ENCODE measurements around the gene RHBDF2.

RHBDF2 gene

DNA sequence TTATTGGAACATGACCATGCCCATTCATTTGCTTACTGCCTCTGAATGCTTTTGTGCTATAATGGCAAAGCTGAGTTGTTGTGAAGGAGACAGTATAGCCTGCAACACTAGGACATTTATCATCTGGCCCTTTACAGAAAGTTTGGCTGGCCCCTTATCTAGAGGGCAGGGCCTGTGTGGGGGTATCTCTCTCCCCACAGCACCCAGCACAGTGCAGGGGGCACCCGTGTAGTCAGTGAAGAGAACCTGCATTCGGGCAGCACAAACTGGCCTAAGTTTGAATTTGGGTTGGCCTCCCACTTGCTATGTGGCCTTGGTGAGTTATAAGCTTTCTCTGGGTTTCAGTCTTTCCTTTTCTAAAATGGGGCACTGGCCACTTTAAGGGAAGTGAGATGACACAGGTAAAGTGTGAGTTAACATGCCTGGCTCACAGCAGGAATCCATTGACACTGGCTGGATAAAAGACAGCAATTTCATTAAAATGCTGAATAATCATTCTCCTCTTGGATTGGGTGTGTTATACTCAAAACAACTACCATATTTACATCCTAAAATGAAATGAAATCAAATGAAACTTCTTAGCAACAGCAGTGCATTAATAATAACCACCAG lies 60.4 kb downstream of the RHBDF2 start:
- no peaks in the 10 kb centered on the region for H3K4me1 ChIP-seq (ENCODE audit: control insufficient read depth, insufficient read depth, low read length)
- H3K4me3 ChIP-seq (ENCODE audit: low read length in 2 of 2): no peak overlapping the region
- H3K36me3 ChIP-seq (ENCODE audit: control insufficient read depth in 2 of 2, insufficient read depth in 2 of 2, low read length in 2 of 2): no peaks in the 10 kb centered on the region
- no peaks in the 10 kb centered on the region for H3K27me3 ChIP-seq (ENCODE audit: control insufficient read depth in 1 of 2, insufficient read depth in 2 of 2, low read length in 2 of 2)
- H3K9me3 ChIP-seq (ENCODE audit: control insufficient read depth in 2 of 2, low read length in 2 of 2): no peaks in the 10 kb centered on the region
- no peak overlapping the region for H3K9ac ChIP-seq (ENCODE audit: low read length in 2 of 2)
- H3K27ac ChIP-seq (ENCODE audit: low read length): no peak overlapping the region

- Histone ChIP-seq H3K4me1 (ENCODE audit: control insufficient read depth, insufficient read depth, low read length) (no peaks in the 10 kb centered on the region), H3K27ac (ENCODE audit: low read length) (no peak overlapping the region), H3K9ac (ENCODE audit: low read length in 2 of 2) (no peak overlapping the region), H3K9me3 (ENCODE audit: control insufficient read depth in 2 of 2, low read length in 2 of 2) (no peaks in the 10 kb centered on the region), H3K4me3 (ENCODE audit: low read length in 2 of 2) (no peak overlapping the region), H3K27me3 (ENCODE audit: control insufficient read depth in 1 of 2, insufficient read depth in 2 of 2, low read length in 2 of 2) (no peaks in the 10 kb centered on the region), H3K36me3 (ENCODE audit: control insufficient read depth in 2 of 2, insufficient read depth in 2 of 2, low read length in 2 of 2) (peaks cover 0 to 2% of the 10 kb centered on the region in 2 donors)
Measured at GRCh38 chr17:76439314-76439928, 61.8 kb downstream of the RHBDF2 start.

DNA sequence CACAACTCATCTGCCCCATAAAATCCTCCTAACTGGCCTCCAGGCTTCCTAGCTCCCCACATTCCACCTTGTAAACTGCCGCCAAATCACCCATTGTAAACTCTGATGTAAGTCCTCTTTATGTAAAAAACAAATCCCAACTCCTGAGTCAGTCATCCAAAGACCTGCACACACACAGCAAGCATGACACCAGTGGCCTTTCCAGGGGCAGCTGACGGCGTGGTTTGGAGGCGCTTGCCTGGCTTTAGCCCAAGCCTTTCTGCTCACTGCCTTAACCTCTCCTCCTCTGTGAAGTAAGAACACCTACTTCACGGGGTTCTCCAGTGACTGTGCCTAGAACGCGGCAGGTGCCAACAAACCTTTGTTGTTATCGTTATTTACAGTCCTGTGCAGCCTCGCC lies 62.3 kb downstream of the RHBDF2 start:
- peaks cover 0 to 4% of the 10 kb centered on the region in 2 donors for H3K36me3 ChIP-seq (ENCODE audit: control insufficient read depth in 2 of 2, insufficient read depth in 2 of 2, low read length in 2 of 2)
- H3K27me3 ChIP-seq (ENCODE audit: control insufficient read depth in 1 of 2, insufficient read depth in 2 of 2, low read length in 2 of 2): no peaks in the 10 kb centered on the region
- peaks cover 2% of the 10 kb centered on the region for H3K4me1 ChIP-seq (ENCODE audit: control insufficient read depth, insufficient read depth, low read length)
- no peak overlapping the region for H3K9ac ChIP-seq (ENCODE audit: low read length in 2 of 2)
- no peak overlapping the region for H3K4me3 ChIP-seq (ENCODE audit: low read length in 2 of 2)
- no peak overlapping the region for H3K27ac ChIP-seq (ENCODE audit: low read length)
- H3K9me3 ChIP-seq (ENCODE audit: control insufficient read depth in 2 of 2, low read length in 2 of 2): no peaks in the 10 kb centered on the region

GRCh38 chr17:76437467-76438402 lies 63.5 kb downstream of the RHBDF2 start:
- H3K4me1 ChIP-seq (ENCODE audit: control insufficient read depth, insufficient read depth, low read length): peaks cover 2% of the 10 kb centered on the region
- H3K27me3 ChIP-seq (ENCODE audit: control insufficient read depth in 1 of 2, insufficient read depth in 2 of 2, low read length in 2 of 2): no peaks in the 10 kb centered on the region
- H3K36me3 ChIP-seq (ENCODE audit: control insufficient read depth in 2 of 2, insufficient read depth in 2 of 2, low read length in 2 of 2): peaks cover 0 to 4% of the 10 kb centered on the region in 2 donors
- no peaks in the 10 kb centered on the region for H3K9me3 ChIP-seq (ENCODE audit: control insufficient read depth in 2 of 2, low read length in 2 of 2)
- no peak overlapping the region for H3K9ac ChIP-seq (ENCODE audit: low read length in 2 of 2)
- no peak overlapping the region for H3K4me3 ChIP-seq (ENCODE audit: low read length in 2 of 2)
- no peak overlapping the region for H3K27ac ChIP-seq (ENCODE audit: low read length)

GRCh38 chr17:76435751-76436150 lies 65.5 kb downstream of the RHBDF2 start:
- H3K36me3 ChIP-seq (ENCODE audit: control insufficient read depth in 2 of 2, insufficient read depth in 2 of 2, low read length in 2 of 2): peaks cover 0 to 4% of the 10 kb centered on the region in 2 donors
- no peak overlapping the region for H3K27ac ChIP-seq (ENCODE audit: low read length)
- no peak overlapping the region for H3K4me3 ChIP-seq (ENCODE audit: low read length in 2 of 2)
- H3K4me1 ChIP-seq (ENCODE audit: control insufficient read depth, insufficient read depth, low read length): peaks cover 2% of the 10 kb centered on the region
- no peaks in the 10 kb centered on the region for H3K27me3 ChIP-seq (ENCODE audit: control insufficient read depth in 1 of 2, insufficient read depth in 2 of 2, low read length in 2 of 2)
- H3K9me3 ChIP-seq (ENCODE audit: control insufficient read depth in 2 of 2, low read length in 2 of 2): no peaks in the 10 kb centered on the region
- H3K9ac ChIP-seq (ENCODE audit: low read length in 2 of 2): no peak overlapping the region

- Histone ChIP-seq H3K27me3 (ENCODE audit: control insufficient read depth in 1 of 2, insufficient read depth in 2 of 2, low read length in 2 of 2) (no peaks in the 10 kb centered on the region), H3K27ac (ENCODE audit: low read length) (no peak overlapping the region), H3K9ac (ENCODE audit: low read length in 2 of 2) (no peak overlapping the region), H3K4me1 (ENCODE audit: control insufficient read depth, insufficient read depth, low read length) (peaks cover 2% of the 10 kb centered on the region), H3K4me3 (ENCODE audit: low read length in 2 of 2) (no peak overlapping the region), H3K9me3 (ENCODE audit: control insufficient read depth in 2 of 2, low read length in 2 of 2) (no peaks in the 10 kb centered on the region), H3K36me3 (ENCODE audit: control insufficient read depth in 2 of 2, insufficient read depth in 2 of 2, low read length in 2 of 2) (peaks cover 0 to 4% of the 10 kb centered on the region in 2 donors)
Measured at GRCh38 chr17:76434870-76435269, 66.4 kb downstream of the RHBDF2 start.

GRCh38 chr17:76433693-76434092 lies 67.5 kb downstream of the RHBDF2 start:
- peaks cover 2% of the 10 kb centered on the region for H3K4me1 ChIP-seq (ENCODE audit: control insufficient read depth, insufficient read depth, low read length)
- no peaks in the 10 kb centered on the region for H3K27me3 ChIP-seq (ENCODE audit: control insufficient read depth in 1 of 2, insufficient read depth in 2 of 2, low read length in 2 of 2)
- no peak overlapping the region for H3K4me3 ChIP-seq (ENCODE audit: low read length in 2 of 2)
- no peaks in the 10 kb centered on the region for H3K9me3 ChIP-seq (ENCODE audit: control insufficient read depth in 2 of 2, low read length in 2 of 2)
- no peak overlapping the region for H3K9ac ChIP-seq (ENCODE audit: low read length in 2 of 2)
- peaks cover 0 to 4% of the 10 kb centered on the region in 2 donors for H3K36me3 ChIP-seq (ENCODE audit: control insufficient read depth in 2 of 2, insufficient read depth in 2 of 2, low read length in 2 of 2)
- no peak overlapping the region for H3K27ac ChIP-seq (ENCODE audit: low read length)

- H3K27ac ChIP-seq (ENCODE audit: low read length): no peak overlapping the region
- no peak overlapping the region for H3K9ac ChIP-seq (ENCODE audit: low read length in 2 of 2)
- H3K36me3 ChIP-seq (ENCODE audit: control insufficient read depth in 2 of 2, insufficient read depth in 2 of 2, low read length in 2 of 2): peaks cover 0 to 4% of the 10 kb centered on the region in 2 donors
- H3K27me3 ChIP-seq (ENCODE audit: control insufficient read depth in 1 of 2, insufficient read depth in 2 of 2, low read length in 2 of 2): no peaks in the 10 kb centered on the region
- H3K9me3 ChIP-seq (ENCODE audit: control insufficient read depth in 2 of 2, low read length in 2 of 2): no peaks in the 10 kb centered on the region
- peaks cover 6% of the 10 kb centered on the region for H3K4me1 ChIP-seq (ENCODE audit: control insufficient read depth, insufficient read depth, low read length)
- no peak overlapping the region for H3K4me3 ChIP-seq (ENCODE audit: low read length in 2 of 2)
Measured at GRCh38 chr17:76432712-76433336, 68.4 kb downstream of the RHBDF2 start.

- no peak overlapping the region for H3K27ac ChIP-seq (ENCODE audit: low read length)
Measured at GRCh38 chr17:76432004-76432403, 69.2 kb downstream of the RHBDF2 start.

GRCh38 chr17:76431509-76431908 lies 69.7 kb downstream of the RHBDF2 start:
- Histone ChIP-seq H3K36me3 (ENCODE audit: control insufficient read depth in 2 of 2, insufficient read depth in 2 of 2, low read length in 2 of 2) (peaks cover 0 to 4% of the 10 kb centered on the region in 2 donors), H3K4me1 (ENCODE audit: control insufficient read depth, insufficient read depth, low read length) (peaks cover 11% of the 10 kb centered on the region), H3K9me3 (ENCODE audit: control insufficient read depth in 2 of 2, low read length in 2 of 2) (no peaks in the 10 kb centered on the region), H3K27me3 (ENCODE audit: control insufficient read depth in 1 of 2, insufficient read depth in 2 of 2, low read length in 2 of 2) (no peaks in the 10 kb centered on the region), H3K9ac (ENCODE audit: low read length in 2 of 2) (no peak overlapping the region), H3K4me3 (ENCODE audit: low read length in 2 of 2) (no peak overlapping the region), H3K27ac (ENCODE audit: low read length) (no peak overlapping the region)

More at GRCh38 chr17:76432004-76432403, 69.2 kb downstream of the RHBDF2 start:
- H3K27me3 ChIP-seq (ENCODE audit: control insufficient read depth in 1 of 2, insufficient read depth in 2 of 2, low read length in 2 of 2): no peaks in the 10 kb centered on the region
- peaks cover 11% of the 10 kb centered on the region for H3K4me1 ChIP-seq (ENCODE audit: control insufficient read depth, insufficient read depth, low read length)
- H3K9me3 ChIP-seq (ENCODE audit: control insufficient read depth in 2 of 2, low read length in 2 of 2): no peaks in the 10 kb centered on the region
- H3K4me3 ChIP-seq (ENCODE audit: low read length in 2 of 2): no peak overlapping the region
- peaks cover 0 to 4% of the 10 kb centered on the region in 2 donors for H3K36me3 ChIP-seq (ENCODE audit: control insufficient read depth in 2 of 2, insufficient read depth in 2 of 2, low read length in 2 of 2)
- H3K9ac ChIP-seq (ENCODE audit: low read length in 2 of 2): no peak overlapping the region
